NCI-H748 treated with DMSO at 0.1 percent for 48 hours (cell line): ENCODE measurements around the gene SUCLG2.
"Not testable (repeated sequence)": the region's sequence is repeated elsewhere in the genome, so short reads cannot be mapped to it uniquely, and the experiment has no call there.

ENCODE experiments used
- DNase-seq: peaks from one replicate; lab custom pipeline; 2025; lab: John Stamatoyannopoulos, UW

SUCLG2 gene

GRCh38 chr3:67559029-67559605, 95.3 kb downstream of the SUCLG2 start:
- no peak for DNase-seq

GRCh38 chr3:67558426-67558825, 96.0 kb downstream of the SUCLG2 start:
- no peak for DNase-seq

- DNase-seq: no peak
Measured at GRCh38 chr3:67557848-67558355, 96.5 kb downstream of the SUCLG2 start.

GRCh38 chr3:67551361-67552016, 102.9 kb downstream of the SUCLG2 start:
- DNase-seq: no peak

- no peak for DNase-seq
Measured at GRCh38 chr3:67550541-67550940, 103.9 kb downstream of the SUCLG2 start.

- not testable (repeated sequence) for DNase-seq
Measured at GRCh38 chr3:67542502-67543250, 111.7 kb downstream of the SUCLG2 start.

- no peak for DNase-seq
Measured at GRCh38 chr3:67540198-67540894, 114.1 kb downstream of the SUCLG2 start.

- DNase-seq: not testable (repeated sequence)
Measured at GRCh38 chr3:67537203-67537602, 117.2 kb downstream of the SUCLG2 start.

- no peak for DNase-seq
Measured at GRCh38 chr3:67535006-67535405, 119.4 kb downstream of the SUCLG2 start.

GRCh38 chr3:67534594-67534993, 119.8 kb downstream of the SUCLG2 start:
- no peak for DNase-seq

GRCh38 chr3:67531181-67532101, 123.0 kb downstream of the SUCLG2 start:
- DNase-seq: no peak

- DNase-seq: no peak
Measured at GRCh38 chr3:67529915-67530314, 124.5 kb downstream of the SUCLG2 start.

GRCh38 chr3:67529337-67529736, 125.1 kb downstream of the SUCLG2 start:
- DNase-seq: no peak

GRCh38 chr3:67526246-67526645, 128.2 kb downstream of the SUCLG2 start:
- DNase-seq: no peak

- DNase-seq: no peak
Measured at GRCh38 chr3:67524046-67524445, 130.4 kb downstream of the SUCLG2 start.

- no peak for DNase-seq
Measured at GRCh38 chr3:67522081-67522480, 132.3 kb downstream of the SUCLG2 start.

- no peak for DNase-seq
Measured at GRCh38 chr3:67521053-67521646, 133.3 kb downstream of the SUCLG2 start.

- no peak for DNase-seq
Measured at GRCh38 chr3:67518236-67518635, 136.2 kb downstream of the SUCLG2 start.

- DNase-seq: no peak
Measured at GRCh38 chr3:67517781-67518180, 136.6 kb downstream of the SUCLG2 start.

GRCh38 chr3:67516496-67516895, 137.9 kb downstream of the SUCLG2 start:
- no peak for DNase-seq

- DNase-seq: no peak
Measured at GRCh38 chr3:67515778-67516177, 138.6 kb downstream of the SUCLG2 start.
